GM10847 (cell line): ENCODE measurements around the gene GFI1B.

Source experiments
- POLR2A ChIP-seq: IDR thresholded peaks from 2 replicates; pipeline ENCODE4 v1.6.1; 2011; ENCODE audit not compliant: insufficient read length; ENCODE audit errors: extremely low read depth

The GFI1B gene

GRCh38 chr9:133014696-133015095 is 36.2 kb downstream of the GFI1B start:
- TF ChIP-seq POLR2A: no peak

- TF ChIP-seq POLR2A: no peak
Measured at GRCh38 chr9:133023117-133023890, 44.8 kb downstream of the GFI1B start.

GRCh38 chr9:133026426-133026825 is 47.9 kb downstream of the GFI1B start:
- no peak for TF ChIP-seq POLR2A

- TF ChIP-seq POLR2A: no peak
Measured at GRCh38 chr9:133027134-133027533, 48.6 kb downstream of the GFI1B start.

GRCh38 chr9:133028221-133028620 is 49.7 kb downstream of the GFI1B start:
- no peak for TF ChIP-seq POLR2A

- no peak for TF ChIP-seq POLR2A
Measured at GRCh38 chr9:133029994-133030316, 51.5 kb downstream of the GFI1B start.

GRCh38 chr9:133030317-133031129 is 52.0 kb downstream of the GFI1B start, which contains the start of gene GTF3C5:
GTF3C5 (plus strand) TSS chr9:133030997; CDS start chr9:133031012, 15 bp downstream.
- TF ChIP-seq POLR2A: peak; percentile 85

- no peak for TF ChIP-seq POLR2A
Measured at GRCh38 chr9:133031130-133031422, 52.6 kb downstream of the GFI1B start.

GRCh38 chr9:133031496-133031911 is 53.0 kb downstream of the GFI1B start:
- TF ChIP-seq POLR2A: no peak

GRCh38 chr9:133032171-133032570 is 53.7 kb downstream of the GFI1B start:
- TF ChIP-seq POLR2A: no peak

- no peak for TF ChIP-seq POLR2A
Measured at GRCh38 chr9:133035669-133036068, 57.2 kb downstream of the GFI1B start.

- TF ChIP-seq POLR2A: no peak
Measured at GRCh38 chr9:133037775-133038515, 59.5 kb downstream of the GFI1B start.
